Liver (tissue), 3 donors: ENCODE measurements around the gene YIPF2.

Experiments used
- CTCF ChIP-seq: fragments of 150-350 bp; IDR thresholded peaks from 2 replicates; pipeline ENCODE4 v1.5.1; 2017; ENCODE audit warnings: improper control_type of control experiment, low read depth, low read length; ENCODE audit not compliant: missing input control
- FOXA2 ChIP-seq: IDR thresholded peaks from 2 replicates; pipeline ENCODE4 v1.6.1; 2016; ENCODE audit warnings: antibody characterized with exemption
- HNF4A ChIP-seq, 2 donors: conservative IDR thresholded peaks; 2 replicates each; pipeline ENCODE4 v1.6.1; 2016; ENCODE audit warnings: antibody characterized with exemption in 2 of 2, mild to moderate bottlenecking in 2 of 2
- JUND ChIP-seq, 2 donors: IDR thresholded peaks; 2 replicates each; pipeline ENCODE4 v1.6.1; 2016; ENCODE audit warnings: antibody characterized with exemption in 2 of 2
- MAX ChIP-seq: IDR thresholded peaks from 2 replicates; pipeline ENCODE4 v1.6.1; 2016; ENCODE audit warnings: antibody characterized with exemption
- RAD21 ChIP-seq, 2 donors: IDR thresholded peaks; 2 replicates each; pipeline ENCODE4 v1.6.1; 2016; ENCODE audit warnings: antibody characterized with exemption in 2 of 2, mild to moderate bottlenecking in 2 of 2
- REST ChIP-seq: IDR thresholded peaks from 2 replicates; pipeline ENCODE4 v1.6.1; 2016; ENCODE audit warnings: antibody characterized with exemption, mild to moderate bottlenecking
- TAF1 ChIP-seq: conservative IDR thresholded peaks from 2 replicates; pipeline ENCODE4 v1.6.1; 2016; ENCODE audit warnings: antibody characterized with exemption, mild to moderate bottlenecking
- YY1 ChIP-seq: IDR thresholded peaks from 2 replicates; pipeline ENCODE4 v1.6.1; 2016; ENCODE audit warnings: antibody characterized with exemption, mild to moderate bottlenecking
- donor health status: healthy.
- donor health status: healthy.

- no peak for TF ChIP-seq CTCF
- no peak for TF ChIP-seq MAX
- TF ChIP-seq TAF1 = no peak
- TF ChIP-seq JUND (IDR thresholded peaks at IDR 0.05) = no peak
- no peak for TF ChIP-seq RAD21 (IDR thresholded peaks at IDR 0.05)
- no peak for TF ChIP-seq HNF4A (conservative IDR thresholded peaks at IDR 0.05)
- no peak for TF ChIP-seq REST
- no peak for TF ChIP-seq YY1
- TF ChIP-seq FOXA2 = no peak
These were observed 47.1 kb upstream of the YIPF2 start for GRCh38 chr19:10975374-10976130.
